ENCODE measurements around the gene PRKCB.

DNA sequence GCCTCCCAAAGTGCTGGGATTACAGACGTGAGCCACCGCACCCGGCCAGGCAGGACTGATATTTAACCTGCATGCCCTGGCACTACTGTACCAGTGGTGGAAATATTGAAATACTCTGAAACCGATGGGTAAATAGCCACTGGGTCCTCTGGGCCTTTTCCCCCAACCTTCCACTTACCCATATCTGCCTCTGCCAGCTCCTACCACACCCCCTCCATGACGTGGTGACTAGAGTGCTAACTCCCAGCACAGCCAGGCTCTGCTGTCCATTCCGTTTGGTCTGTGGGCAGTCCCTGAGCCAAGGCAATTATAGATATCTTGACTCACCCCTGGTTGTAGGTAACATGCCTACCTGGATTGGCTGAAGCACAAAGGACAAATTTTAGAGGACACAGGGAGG is 187.8 kb downstream of the PRKCB start:
- TF ChIP-seq, protein P1, sequence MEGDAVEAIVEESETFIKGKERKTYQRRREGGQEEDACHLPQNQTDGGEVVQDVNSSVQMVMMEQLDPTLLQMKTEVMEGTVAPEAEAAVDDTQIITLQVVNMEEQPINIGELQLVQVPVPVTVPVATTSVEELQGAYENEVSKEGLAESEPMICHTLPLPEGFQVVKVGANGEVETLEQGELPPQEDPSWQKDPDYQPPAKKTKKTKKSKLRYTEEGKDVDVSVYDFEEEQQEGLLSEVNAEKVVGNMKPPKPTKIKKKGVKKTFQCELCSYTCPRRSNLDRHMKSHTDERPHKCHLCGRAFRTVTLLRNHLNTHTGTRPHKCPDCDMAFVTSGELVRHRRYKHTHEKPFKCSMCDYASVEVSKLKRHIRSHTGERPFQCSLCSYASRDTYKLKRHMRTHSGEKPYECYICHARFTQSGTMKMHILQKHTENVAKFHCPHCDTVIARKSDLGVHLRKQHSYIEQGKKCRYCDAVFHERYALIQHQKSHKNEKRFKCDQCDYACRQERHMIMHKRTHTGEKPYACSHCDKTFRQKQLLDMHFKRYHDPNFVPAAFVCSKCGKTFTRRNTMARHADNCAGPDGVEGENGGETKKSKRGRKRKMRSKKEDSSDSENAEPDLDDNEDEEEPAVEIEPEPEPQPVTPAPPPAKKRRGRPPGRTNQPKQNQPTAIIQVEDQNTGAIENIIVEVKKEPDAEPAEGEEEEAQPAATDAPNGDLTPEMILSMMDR (optimal IDR thresholded peaks at IDR 0.05 in 1 of 3, IDR thresholded peaks at IDR 0.05 in 1 of 3, conservative IDR thresholded peaks at IDR 0.05 in 1 of 3; ENCODE audit: extremely low read depth in 1 of 3, insufficient read depth in 2 of 3, low read length in 3 of 3): no peak
- no peak for TF ChIP-seq EZH2 (IDR thresholded peaks at IDR 0.05; ENCODE audit: low read length)

All from keratinocyte (primary cell).